ENCODE data around the gene CFAP58.

CFAP58 gene

DNA sequence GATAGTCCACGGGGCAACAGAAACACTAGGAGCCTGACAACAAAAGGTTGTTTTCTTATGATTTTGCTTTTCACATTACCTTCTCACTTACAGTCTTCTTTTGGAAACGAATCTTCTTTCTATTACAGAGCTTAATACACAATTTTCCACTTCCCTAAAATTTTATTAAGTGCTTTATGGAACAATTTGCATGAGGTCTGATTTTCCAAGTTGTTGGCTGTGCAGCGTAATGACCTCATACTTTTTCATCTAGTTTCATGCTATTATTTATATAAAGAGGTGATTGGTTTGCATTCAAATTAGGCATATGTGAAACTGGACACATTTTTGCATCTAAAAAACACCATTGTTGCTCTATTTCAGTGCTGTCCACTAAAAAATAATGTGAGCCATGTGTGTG, 76.7 kb downstream of the CFAP58 start:
- POLR2A ChIA-PET, result no interaction called here
- DNase-seq (ENCODE audit: extremely low spot score), result no peak
- TF ChIP-seq, protein P1, sequence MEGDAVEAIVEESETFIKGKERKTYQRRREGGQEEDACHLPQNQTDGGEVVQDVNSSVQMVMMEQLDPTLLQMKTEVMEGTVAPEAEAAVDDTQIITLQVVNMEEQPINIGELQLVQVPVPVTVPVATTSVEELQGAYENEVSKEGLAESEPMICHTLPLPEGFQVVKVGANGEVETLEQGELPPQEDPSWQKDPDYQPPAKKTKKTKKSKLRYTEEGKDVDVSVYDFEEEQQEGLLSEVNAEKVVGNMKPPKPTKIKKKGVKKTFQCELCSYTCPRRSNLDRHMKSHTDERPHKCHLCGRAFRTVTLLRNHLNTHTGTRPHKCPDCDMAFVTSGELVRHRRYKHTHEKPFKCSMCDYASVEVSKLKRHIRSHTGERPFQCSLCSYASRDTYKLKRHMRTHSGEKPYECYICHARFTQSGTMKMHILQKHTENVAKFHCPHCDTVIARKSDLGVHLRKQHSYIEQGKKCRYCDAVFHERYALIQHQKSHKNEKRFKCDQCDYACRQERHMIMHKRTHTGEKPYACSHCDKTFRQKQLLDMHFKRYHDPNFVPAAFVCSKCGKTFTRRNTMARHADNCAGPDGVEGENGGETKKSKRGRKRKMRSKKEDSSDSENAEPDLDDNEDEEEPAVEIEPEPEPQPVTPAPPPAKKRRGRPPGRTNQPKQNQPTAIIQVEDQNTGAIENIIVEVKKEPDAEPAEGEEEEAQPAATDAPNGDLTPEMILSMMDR (IDR thresholded peaks at IDR 0.05; ENCODE audit: control extremely low read depth, extremely low read depth, low read depth, missing control alignments), result no peak
- CTCF ChIA-PET, result interaction anchor here (1.0 to 1.3 kb wide), 2 partner anchors 22 to 24 kb away, joined by 3 read pairs; no protein-coding TSS in a partner anchor

DNA sequence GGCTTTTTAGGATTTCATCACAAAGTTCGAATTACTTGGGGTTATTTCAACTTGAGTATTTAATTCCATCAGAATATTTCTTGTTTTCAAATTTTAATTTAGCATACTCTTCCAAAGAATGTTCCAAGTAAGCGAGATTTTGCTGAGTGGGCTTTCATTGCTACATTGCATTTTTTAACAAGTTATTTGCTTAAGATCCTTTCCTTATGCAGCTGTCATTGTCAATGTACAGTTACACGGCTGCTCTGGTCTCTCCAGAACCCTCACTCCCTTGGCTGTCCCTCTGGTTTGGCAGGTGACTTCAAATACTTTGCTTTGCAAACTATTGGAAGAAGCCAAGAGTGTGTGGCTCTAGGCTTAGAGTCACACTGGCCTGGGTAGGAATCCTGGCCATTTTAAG, 80.0 kb downstream of the CFAP58 start:
- CTCF ChIA-PET, result interaction anchor here (0.9 kb wide), 1 partner anchor 9 kb away, joined by 3 read pairs; no protein-coding TSS in a partner anchor
- no peak for DNase-seq (ENCODE audit: extremely low spot score)
- TF ChIP-seq, protein P1 (IDR thresholded peaks at IDR 0.05; ENCODE audit: control extremely low read depth, extremely low read depth, low read depth, missing control alignments), result no peak
- POLR2A ChIA-PET, result no interaction called here

DNA sequence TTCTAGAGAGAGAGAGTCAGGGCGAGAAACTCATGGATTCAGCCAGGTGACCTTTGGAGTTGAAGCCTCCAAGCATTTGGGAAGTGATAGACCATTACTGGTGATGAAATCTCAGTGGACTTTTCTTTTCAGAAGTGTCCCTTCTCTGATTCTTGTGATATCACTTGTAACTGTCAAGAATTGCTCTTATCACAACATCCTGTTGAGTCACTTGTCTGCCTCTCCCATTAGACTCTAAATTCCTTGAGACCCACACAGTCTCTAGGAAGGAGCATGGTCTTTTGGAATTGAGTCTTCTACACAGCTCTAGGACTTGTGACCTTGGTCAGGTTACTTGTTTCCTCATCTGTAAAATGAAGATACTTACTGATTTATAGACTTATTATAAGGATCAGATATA, 81.0 kb downstream of the CFAP58 start:
- CTCF ChIA-PET, result interaction anchor here (0.9 to 1.2 kb wide), 2 partner anchors 8 to 9 kb away, joined by 3 read pairs; no protein-coding TSS in a partner anchor
- TF ChIP-seq, protein P1 (IDR thresholded peaks at IDR 0.05; ENCODE audit: control extremely low read depth, extremely low read depth, low read depth, missing control alignments), result no peak
- DNase-seq (ENCODE audit: extremely low spot score), result no peak

DNA sequence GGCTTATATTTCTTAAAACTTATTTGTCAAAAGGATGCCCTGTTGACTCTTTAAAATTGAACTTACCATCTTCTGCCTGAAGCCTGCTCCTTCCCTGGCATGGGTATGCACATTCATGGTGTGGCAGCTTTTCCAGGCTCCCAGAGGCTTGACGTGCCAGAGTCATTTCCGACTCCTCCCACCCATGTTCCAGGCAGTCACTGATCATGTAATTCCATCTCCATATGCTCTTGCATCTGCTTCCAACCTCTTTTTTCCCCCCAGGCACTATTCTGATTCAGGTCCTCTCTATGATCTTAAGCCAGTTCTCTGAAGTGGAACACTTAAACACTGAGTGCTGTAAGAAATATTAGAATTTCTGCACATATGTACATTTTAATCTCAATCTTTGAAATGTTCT, 82.2 kb downstream of the CFAP58 start:
- no peak for DNase-seq (ENCODE audit: extremely low spot score)
- ChIA-PET CTCF (interaction anchor here (1.4 kb wide), 1 partner anchor 13 kb away, joined by 3 read pairs; no protein-coding TSS in a partner anchor), POLR2A (no interaction called here)
- TF ChIP-seq, protein P1 (IDR thresholded peaks at IDR 0.05; ENCODE audit: control extremely low read depth, extremely low read depth, low read depth, missing control alignments), result no peak

More for the DNA sequence above, 81.0 kb downstream of the CFAP58 start:
- POLR2A ChIA-PET, result no interaction called here

DNA sequence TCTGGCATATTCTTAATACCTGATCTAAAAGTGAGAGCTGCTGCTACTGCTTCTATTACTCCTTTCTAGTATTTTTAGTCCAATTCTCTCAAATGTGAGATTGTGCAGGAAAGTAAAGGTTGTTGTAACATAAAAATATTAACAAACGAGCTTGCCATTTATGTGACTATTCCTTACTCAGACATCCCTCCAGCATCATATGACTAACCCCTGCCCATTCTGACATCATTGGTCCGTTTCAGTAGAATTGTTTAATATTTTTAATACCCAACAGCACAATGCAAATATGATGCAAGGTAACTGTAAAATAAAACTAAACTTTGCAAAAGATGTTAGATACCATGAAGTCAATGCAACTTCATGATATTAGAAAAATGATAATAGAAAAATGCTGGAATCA, 83.6 kb downstream of the CFAP58 start:
- ChIA-PET POLR2A (no interaction called here), CTCF (interaction anchor here (1.4 kb wide), 2 partner anchors 11 kb away, joined by 3 to 4 read pairs; no protein-coding TSS in a partner anchor)
- no peak for DNase-seq (ENCODE audit: extremely low spot score)
- TF ChIP-seq, protein P1 (IDR thresholded peaks at IDR 0.05; ENCODE audit: control extremely low read depth, extremely low read depth, low read depth, missing control alignments), result no peak

DNA sequence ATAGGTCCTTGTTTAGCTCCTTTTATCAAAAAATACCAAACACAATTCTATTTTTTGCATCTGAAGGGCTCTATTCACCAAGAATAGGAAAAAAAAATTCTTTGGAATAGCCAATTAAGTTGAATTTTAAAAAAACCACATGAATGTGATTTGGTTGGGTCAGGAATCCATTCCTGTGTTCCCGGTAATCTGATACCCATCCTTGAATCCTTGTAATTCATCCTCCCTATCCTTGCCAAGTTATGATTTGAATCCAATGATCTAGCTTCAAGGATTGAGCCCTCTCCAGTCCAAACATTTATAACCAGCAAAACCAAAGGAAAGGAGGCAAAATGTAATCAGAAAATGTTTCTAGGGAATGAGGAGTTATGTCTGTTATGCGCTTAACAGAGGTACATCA, 86.6 kb downstream of the CFAP58 start:
- ChIA-PET CTCF (interaction anchor here (1.9 kb wide), 1 partner anchor 30 kb away, joined by 4 read pairs; no protein-coding TSS in a partner anchor), POLR2A (no interaction called here)
- DNase-seq (ENCODE audit: extremely low spot score), result no peak
- TF ChIP-seq, protein P1 (IDR thresholded peaks at IDR 0.05; ENCODE audit: control extremely low read depth, extremely low read depth, low read depth, missing control alignments), result no peak

Data from GM10248 (cell line).